GM10248 (cell line): Measurements from ENCODE around the gene MEF2B.

ENCODE experiments used
- CTCF ChIA-PET: fragments of 300-600 bp; sonication (Branson Sonifier 250); formaldehyde crosslinking; extraction: SDS; loops from one replicate; lab custom pipeline; 2021; ENCODE audit warnings: antibody characterized with exemption; lab: Yijun Ruan, JAX
- POLR2A ChIA-PET: fragments of 350-650 bp; sonication (Branson Sonifier 250); formaldehyde crosslinking; extraction: SDS; loops from one replicate; lab custom pipeline; 2020; ENCODE audit warnings: antibody characterized with exemption; lab: Yijun Ruan, JAX
- DNase-seq: peaks from one replicate; pipeline ENCODE4 v3.0.0; 2012; ENCODE audit errors: extremely low spot score
- TF ChIP-seq, protein P1 (sequence below): IDR thresholded peaks from 2 replicates; pipeline ENCODE4 v1.5.1; 2012; ENCODE audit warnings: mild to moderate bottlenecking, low read depth; ENCODE audit errors: extremely low read depth, missing control alignments, control extremely low read depth

The MEF2B gene

GRCh38 chr19:19170053-19170872 lies at the start of gene MEF2B:
Gene MEF2B (minus strand): TSS chr19:19170263. CDS start chr19:19150735, 19,528 bp downstream.
- TF ChIP-seq, protein P1, sequence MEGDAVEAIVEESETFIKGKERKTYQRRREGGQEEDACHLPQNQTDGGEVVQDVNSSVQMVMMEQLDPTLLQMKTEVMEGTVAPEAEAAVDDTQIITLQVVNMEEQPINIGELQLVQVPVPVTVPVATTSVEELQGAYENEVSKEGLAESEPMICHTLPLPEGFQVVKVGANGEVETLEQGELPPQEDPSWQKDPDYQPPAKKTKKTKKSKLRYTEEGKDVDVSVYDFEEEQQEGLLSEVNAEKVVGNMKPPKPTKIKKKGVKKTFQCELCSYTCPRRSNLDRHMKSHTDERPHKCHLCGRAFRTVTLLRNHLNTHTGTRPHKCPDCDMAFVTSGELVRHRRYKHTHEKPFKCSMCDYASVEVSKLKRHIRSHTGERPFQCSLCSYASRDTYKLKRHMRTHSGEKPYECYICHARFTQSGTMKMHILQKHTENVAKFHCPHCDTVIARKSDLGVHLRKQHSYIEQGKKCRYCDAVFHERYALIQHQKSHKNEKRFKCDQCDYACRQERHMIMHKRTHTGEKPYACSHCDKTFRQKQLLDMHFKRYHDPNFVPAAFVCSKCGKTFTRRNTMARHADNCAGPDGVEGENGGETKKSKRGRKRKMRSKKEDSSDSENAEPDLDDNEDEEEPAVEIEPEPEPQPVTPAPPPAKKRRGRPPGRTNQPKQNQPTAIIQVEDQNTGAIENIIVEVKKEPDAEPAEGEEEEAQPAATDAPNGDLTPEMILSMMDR = no peak
- CTCF ChIA-PET = interaction anchor here (0.9 to 14.0 kb wide), 5 partner anchors 12 to 25 kb away, joined by 3 to 302 read pairs (median 3); partner anchors contain the start of genes BORCS8 and RFXANK
- peak; percentile 96 for DNase-seq
- POLR2A ChIA-PET = interaction anchor here (0.5 to 1.0 kb wide), 3 partner anchors 10 to 25 kb away, joined by 3 to 5 read pairs (median 4); no protein-coding TSS in a partner anchor

DNA sequence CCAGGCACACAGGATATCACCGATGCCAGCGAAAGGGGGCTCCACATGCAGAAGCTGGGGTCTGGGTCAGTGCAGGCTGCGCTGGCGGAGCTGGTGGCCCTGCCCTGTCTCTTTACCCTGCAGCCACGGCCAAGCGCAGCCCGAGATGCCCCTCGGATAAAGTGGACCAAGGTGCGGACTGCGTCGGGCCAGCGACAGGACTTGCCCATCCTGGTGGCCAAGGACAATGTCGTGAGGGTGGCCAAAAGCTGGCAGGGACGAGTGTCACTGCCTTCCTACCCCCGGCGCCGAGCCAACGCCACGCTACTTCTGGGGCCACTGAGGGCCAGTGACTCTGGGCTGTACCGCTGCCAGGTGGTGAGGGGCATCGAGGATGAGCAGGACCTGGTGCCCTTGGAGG lies 48.8 kb upstream of the MEF2B start:
- CTCF ChIA-PET = no interaction called here
- POLR2A ChIA-PET = no interaction called here
- TF ChIP-seq, protein P1 = no peak
- DNase-seq = no peak

GRCh38 chr19:19217099-19217498 lies 47.0 kb upstream of the MEF2B start:
- TF ChIP-seq, protein P1 = no peak
- ChIA-PET POLR2A (no interaction called here), CTCF (interaction anchor here (1.1 kb wide), 1 partner anchor 14 kb away, joined by 3 read pairs; the partner anchor contains the start of gene NR2C2AP)
- no peak for DNase-seq

GRCh38 chr19:19215792-19216191 lies 45.7 kb upstream of the MEF2B start:
- DNase-seq = no peak
- ChIA-PET POLR2A (no interaction called here), CTCF (interaction anchor here (0.8 to 2.9 kb wide), 2 partner anchors 9 to 14 kb away, joined by 3 to 12 read pairs; no protein-coding TSS in a partner anchor)
- TF ChIP-seq, protein P1 = no peak

DNA sequence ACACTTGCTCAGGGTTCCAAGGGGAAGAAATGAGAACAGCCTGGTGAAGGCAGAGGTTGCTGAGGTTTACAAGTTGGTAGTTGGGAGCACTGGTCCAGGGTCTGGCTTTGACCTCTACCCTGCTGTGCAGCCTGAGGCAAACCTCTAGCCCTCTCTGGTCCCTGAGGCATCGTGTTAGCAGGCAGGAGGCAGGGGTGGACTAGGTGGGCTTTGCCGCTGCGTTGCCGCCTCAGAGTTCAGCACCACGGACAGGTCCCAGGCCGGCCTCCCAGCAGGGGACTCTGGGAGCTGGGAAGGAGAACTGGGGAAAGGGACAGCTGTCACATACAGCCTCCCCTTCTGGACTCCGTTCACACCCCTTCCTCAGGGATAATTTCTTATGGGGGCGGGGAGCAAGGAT lies 44.8 kb upstream of the MEF2B start:
- TF ChIP-seq, protein P1 = no peak
- DNase-seq = no peak

DNA sequence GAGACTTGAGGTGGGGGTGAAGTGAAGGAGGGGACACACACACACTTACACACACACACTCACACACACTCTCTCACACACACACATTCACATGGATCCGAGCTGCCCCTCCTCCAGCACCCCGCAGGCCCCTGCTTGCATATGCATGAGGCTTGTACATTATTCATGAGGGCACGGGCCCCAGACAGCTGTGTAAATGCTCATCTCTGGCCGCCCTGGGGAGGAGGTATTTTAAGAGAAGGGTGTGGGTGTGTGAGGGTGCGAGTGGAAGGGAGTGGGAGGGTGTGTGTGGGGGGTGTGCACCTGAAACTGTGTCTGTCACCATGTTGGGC lies 44.1 kb upstream of the MEF2B start:
- POLR2A ChIA-PET = no interaction called here
- no peak for DNase-seq
- CTCF ChIA-PET = interaction anchor here (0.9 to 2.9 kb wide), 3 partner anchors 11 to 24 kb away, joined by 3 to 12 read pairs (median 3); partner anchors contain the start of gene NR2C2AP
- TF ChIP-seq, protein P1 = no peak

More for the DNA sequence above, 44.8 kb upstream of the MEF2B start:
- POLR2A ChIA-PET = no interaction called here
- CTCF ChIA-PET = interaction anchor here (2.9 kb wide), 1 partner anchor 10 kb away, joined by 12 read pairs; no protein-coding TSS in a partner anchor
